Gastroesophageal sphincter (tissue), 3 donors: Measurements from ENCODE around the gene OR8G1.

ENCODE experiments used
- CTCF ChIP-seq, 4 experiments: fragments of 200-600 bp in 2 of 4; fragments of 450-650 bp in 2 of 4; sonication (generic) in 1 of 4; IDR thresholded peaks; one replicate each; pipeline ENCODE4 v1.5.1; 2017 to 2019; ENCODE audit warnings: antibody characterized with exemption in 4 of 4, mild to moderate bottlenecking in 2 of 4, moderate library complexity in 2 of 4
- EP300 ChIP-seq: sonication (generic); formaldehyde crosslinking; IDR thresholded peaks from one replicate; pipeline ENCODE4 v1.6.1; 2017; ENCODE audit warnings: antibody characterized with exemption, mild to moderate bottlenecking

GRCh38 chr11:124210421-124210820 is 30.5 kb upstream of the OR8G1 start:
- TF ChIP-seq CTCF (IDR thresholded peaks at IDR 0.05) (no peak), EP300 (no peak)
